Anterior cingulate cortex (tissue), 58 donors: ENCODE measurements around the gene HBM.
"Not testable (repeated sequence)": the region's sequence is repeated elsewhere in the genome, so short reads cannot be mapped to it uniquely, and the experiment has no call there.

ENCODE experiments used
- DNase-seq, 58 donors: peaks; one replicate each; lab custom pipeline; 2025; lab: John Stamatoyannopoulos, UW

The HBM gene

GRCh38 chr16:180101-180675 is 14.4 kb downstream of the HBM start, which contains the start of gene HBQ1:
Gene HBQ1, plus strand, starts transcription at chr16:180459. Its CDS starts 28 bp downstream, at chr16:180487.
- peak in 1 of 58 donors; percentile 19 for DNase-seq

- DNase-seq: peak in 19 of 58 donors; percentile 3 to 75 (median 27)
Measured at GRCh38 chr16:180681-181564, 15.1 kb downstream of the HBM start.

- peak in 33 of 58 donors; percentile 11 to 74 (median 34) for DNase-seq
Measured at GRCh38 chr16:181565-182021, 15.8 kb downstream of the HBM start.

DNA sequence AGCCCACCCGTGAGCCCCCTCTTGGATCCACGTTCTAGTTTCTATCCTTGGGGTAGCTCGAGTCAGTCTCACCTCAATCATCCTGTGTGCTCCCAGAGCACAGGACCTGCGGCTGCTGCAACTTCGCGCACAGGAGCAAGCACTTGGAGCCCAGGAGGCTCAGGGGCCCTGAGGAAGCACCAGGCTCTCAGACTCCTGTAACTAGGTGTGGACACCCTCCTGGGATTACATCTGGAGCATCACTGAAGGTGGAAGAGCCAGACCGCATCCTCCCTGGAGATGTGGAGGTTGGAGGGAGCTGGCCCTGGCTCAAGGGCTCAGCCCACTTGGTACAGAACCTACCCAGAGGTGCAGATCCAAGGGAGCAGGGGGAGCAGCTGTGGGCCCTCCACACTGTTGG is 17.2 kb downstream of the HBM start:
- no peak for DNase-seq

DNA sequence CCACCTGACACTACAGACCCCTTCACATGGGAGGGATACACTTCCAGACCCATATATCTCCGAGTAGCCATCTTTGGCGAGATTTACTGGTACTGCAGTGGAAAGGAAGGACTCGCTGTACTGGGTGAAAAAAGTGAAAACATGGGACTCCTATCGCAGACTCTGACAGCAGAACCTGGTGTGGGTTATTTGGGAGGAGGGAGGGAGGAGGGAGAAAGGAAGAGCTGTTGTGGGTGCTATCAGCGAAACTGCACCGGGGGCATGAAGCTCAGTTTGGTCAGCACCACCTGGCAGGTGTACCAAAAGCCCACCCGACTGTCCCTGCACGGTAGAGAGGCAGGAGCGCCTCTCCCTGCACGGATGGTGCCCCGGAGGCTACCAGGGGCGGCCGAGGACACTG is 19.4 kb downstream of the HBM start:
- DNase-seq: no peak

- no peak for DNase-seq
Measured at GRCh38 chr16:185691-186090, 19.9 kb downstream of the HBM start.

DNA sequence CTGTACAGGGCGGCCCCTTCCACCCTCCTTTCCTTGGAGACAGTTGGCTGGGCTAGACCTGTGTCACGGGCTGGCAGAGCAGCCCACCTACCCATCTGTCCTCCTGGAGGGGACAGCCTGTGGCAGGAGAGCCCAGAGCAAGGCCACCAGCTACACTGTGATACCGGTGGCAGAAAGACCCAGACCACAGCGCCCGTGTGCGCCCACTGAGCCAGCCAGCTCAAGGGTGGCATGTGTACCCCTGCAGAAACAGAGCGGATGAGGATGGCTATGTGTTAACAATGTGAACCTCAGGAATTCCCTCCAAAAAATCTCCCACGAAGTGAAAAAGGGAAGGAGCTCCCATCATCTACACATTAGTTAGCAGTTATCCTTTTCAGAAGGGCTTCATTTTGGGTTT is 21.6 kb downstream of the HBM start:
- DNase-seq: no peak

DNA sequence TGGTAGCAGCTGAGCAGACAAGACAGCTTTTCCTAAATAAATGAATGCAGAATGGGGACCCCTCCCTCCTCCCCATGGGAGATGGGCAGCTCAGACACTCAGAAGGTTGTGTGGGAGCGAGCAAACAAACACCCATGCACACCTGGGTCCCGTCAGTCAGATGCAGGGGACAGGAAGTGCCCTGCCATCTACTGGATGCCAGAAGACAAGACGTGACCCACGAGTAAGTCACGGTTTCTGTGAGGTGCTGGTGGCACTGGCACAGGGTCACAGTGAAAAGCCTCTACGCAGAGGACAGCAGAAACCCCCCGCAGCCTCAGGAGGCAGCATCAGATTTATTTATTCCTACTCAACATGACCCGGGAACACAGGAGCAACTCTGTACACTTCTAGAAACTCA is 22.9 kb downstream of the HBM start:
- no peak for DNase-seq

DNA sequence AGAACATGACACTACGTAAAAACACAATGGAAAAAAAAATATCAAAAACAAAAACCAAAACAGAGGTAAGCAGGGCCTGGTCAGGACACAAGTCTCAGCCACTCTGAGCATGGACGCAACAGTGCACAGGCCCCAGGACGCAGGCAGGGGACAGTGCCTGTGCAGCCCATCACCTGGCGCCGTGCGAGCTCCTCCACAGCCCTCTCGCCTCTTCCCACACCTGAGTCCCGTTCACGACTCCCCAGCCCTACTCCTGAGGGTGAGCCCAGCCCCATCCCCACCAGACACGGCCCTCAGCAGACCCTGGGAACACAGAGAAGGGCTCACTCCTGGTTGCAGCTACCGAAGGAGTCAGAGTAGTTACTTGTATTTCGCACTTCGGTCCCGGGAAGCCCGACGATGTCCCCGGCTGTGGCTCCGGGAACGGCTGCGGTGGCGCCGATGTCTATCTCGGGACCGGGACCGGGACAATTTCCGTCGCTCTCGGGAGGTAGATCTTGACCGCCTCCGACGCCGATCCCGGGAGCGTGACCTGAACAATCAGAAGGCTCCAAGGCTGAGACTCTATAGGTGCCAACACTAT is 23.9 kb downstream of the HBM start:
- DNase-seq: no peak

DNA sequence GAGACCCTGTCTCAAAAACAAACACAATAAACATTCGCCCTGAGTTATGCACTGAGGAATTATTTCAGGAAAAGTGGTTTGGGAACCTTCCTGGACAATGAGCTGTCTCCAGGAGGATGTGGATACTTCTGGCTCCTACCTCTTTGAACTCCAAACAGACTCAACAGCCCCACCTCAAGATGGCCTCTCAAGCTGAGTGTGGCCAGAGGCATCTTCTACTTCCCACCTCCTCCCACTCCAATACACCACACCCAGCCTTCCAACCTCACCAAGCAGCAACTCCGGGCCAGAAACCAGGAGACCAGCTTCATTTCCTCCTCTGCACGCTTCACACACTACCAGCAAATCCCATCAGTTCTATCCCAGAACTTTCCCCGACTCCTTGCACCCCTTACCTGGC is 26.1 kb downstream of the HBM start:
- no peak for DNase-seq

DNA sequence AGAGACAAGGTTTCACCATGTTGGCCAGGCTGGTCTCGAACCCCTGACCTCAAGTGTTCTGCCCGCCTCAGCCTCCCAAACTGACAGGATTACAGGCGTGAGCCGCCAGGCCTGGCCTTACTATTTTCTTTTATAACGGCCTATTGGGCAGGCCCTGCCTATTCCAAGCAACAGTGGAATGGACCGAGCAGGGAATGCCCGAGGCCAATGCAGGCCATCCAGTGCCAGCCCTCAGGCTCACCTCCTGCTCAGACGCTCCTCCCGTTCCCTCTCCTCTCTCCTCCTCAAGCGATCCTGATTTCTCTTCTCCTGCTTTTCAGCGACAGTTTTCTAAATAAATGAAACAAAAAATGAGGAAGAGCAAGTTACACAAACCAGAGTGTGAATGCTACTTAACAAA is 26.9 kb downstream of the HBM start:
- no peak for DNase-seq

DNA sequence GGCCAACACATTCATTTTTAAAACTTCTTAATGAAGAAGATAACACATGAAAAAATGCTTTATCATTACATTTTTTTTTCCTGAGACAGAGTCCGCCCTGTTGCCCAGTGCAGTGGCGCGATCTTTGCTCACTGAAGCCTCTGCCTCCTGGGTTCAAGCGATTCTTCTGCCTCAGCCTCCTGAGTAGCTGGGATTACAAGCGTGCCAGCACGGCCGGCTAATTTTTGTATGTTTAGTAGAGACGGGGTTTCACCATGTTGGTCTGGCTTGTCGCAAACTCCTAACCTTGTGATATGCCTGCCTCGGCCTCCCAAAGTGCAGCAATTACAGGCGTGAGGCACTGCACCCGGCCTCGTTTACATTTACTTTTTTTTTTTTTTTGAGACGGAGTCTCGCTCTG is 27.7 kb downstream of the HBM start:
- no peak for DNase-seq

DNA sequence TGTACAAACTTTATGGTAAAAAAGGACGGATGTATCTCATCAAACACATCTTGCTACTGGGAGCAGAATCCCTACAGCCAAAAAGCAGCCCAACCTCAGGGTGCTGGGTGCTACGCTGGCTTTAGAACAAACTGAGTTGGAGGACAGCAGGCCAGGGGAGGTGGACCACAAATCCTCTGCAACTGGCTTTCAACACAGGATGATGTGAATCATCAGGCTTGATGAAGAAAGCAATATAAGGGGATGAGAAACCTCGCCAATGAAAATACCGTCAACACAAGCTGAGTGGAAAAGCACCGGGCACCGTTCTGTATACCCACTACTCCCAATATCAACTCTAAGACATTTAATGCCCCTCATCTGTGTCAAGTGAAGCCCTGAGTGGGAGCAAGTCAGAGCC is 28.7 kb downstream of the HBM start:
- no peak for DNase-seq

DNA sequence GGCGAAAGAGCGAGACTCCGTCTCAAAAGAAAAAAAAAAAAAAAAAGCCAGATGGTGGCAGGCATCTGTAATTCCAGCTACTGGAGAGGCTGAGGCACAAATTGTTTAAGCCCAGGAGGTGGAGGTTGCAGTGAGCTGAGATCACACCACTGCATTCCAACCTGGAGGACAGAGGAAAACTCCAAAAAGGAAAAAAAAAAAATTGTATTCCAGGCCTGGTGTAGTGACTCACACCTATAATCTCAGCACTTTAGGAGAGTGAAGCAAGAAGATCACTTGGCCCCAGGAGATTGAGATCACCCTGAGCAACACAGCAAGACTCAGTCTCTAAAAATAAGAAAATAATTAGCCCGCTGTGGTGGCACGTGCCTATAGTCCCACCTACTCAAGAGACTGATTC is 34.6 kb downstream of the HBM start:
- DNase-seq: no peak

GRCh38 chr16:203246-203645 is 37.5 kb downstream of the HBM start:
- DNase-seq: no peak

- DNase-seq: not testable (repeated sequence)
Measured at GRCh38 chr16:204046-204445, 38.3 kb downstream of the HBM start.

DNA sequence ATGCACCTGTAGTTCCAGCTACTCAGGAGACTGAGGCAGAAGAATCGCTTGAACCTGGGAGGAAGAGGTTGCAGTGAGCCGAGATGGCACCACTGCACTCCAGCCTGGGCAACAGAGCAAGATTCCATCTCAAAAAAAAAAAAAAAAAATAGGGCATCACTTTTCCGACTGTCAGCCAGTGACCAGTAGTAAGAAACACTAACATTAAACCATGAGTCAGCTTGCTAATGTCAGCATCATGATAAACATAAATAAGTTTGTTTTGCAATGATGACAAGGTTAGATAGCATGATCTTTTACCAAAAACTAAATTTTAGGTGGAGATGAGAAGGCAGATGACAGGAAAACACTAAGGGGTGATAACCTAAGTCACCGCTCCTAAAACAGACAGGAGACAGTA is 43.6 kb downstream of the HBM start:
- not testable (repeated sequence) for DNase-seq

- not testable (repeated sequence) for DNase-seq
Measured at GRCh38 chr16:211631-212180, 45.9 kb downstream of the HBM start.

- no peak for DNase-seq
Measured at GRCh38 chr16:212999-213398, 47.2 kb downstream of the HBM start.
